ENCODE data around the gene PHAF1. TPM values are rescaled to one million over a fixed set of nuclear protein-coding genes. Genes with fewer than 3 reads are reported as not detected.

The PHAF1 gene
- total and polyA plus RNA-seq, 2 of the 13 experiments (the other 11 are each of a cell fraction or from before 2014, with no cell fraction given): 48.3 to 174 TPM

DNA sequence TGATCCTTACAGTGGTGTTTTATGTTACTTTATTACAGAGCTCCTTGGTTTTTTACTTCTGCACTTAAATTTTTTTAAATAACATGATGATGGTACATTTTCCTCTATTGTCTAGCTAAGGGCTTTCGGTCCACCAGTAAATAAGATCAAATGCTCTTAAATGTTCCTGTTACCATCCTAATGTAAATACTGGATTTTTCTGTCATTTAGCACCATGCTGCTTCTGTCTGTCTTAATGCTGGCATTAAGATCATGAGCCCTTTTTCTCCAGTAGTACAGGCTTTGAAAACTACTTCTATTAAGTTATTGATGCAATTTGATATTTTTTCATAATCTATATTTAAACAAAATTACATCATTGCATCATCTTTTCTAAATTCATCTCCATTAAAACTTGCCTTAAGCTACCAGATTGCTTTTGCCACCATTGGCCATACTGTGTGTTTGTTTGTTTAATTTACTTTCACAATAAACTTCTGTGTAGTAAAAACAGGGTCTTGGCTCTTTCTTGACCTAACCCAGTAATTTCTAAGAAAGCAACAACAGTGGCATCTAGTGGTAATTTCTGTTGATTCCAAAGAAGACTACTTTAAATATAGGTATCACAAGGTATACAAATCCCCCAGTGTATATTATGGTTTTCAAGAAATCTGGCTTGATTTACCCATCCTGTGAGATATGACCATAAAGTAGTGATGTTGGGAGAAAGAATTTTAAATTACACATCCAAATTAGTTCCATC is 9.0 kb upstream of the PHAF1 start:
- Histone ChIP-seq H3K4me3 (replicated peaks in 1 of 3; ENCODE audit: insufficient read depth in 1 of 3, low read depth in 2 of 3, low read length in 3 of 3) (no peak overlapping the region), H3K4me1 (ENCODE audit: insufficient read depth, low read length) (peaks cover 4% of the 10 kb centered on the region; the same call in 1 of the 2 replicates), H2AFZ (ENCODE audit: low read length) (no peak overlapping the region), H4K20me1 (ENCODE audit: insufficient read depth, low read length) (no peaks in the 10 kb centered on the region), H3K36me3 (replicated peaks in 1 of 2; ENCODE audit: control insufficient read depth in 1 of 2, insufficient read depth in 2 of 2, low read length in 2 of 2) (peaks cover 11 to 19% of the 10 kb centered on the region in 2 experiments; a peak in 4 of 5 replicates), H3K9ac (ENCODE audit: insufficient read depth, low read depth, low read length) (no peak overlapping the region), H3K4me2 (ENCODE audit: low read depth, low read length) (no peak overlapping the region), H3K9me3 (ENCODE audit: low read length) (no peaks in the 10 kb centered on the region), H3K27me3 (ENCODE audit: control insufficient read depth in 1 of 2, insufficient read depth in 2 of 2, low read length in 2 of 2) (no peaks in the 10 kb centered on the region), H3K79me2 (ENCODE audit: insufficient read depth, low read length) (no peaks in the 10 kb centered on the region), H3K27ac (ENCODE audit: extremely low read length, insufficient read depth, low read length) (no peak overlapping the region)
- ChIA-PET POLR2A (interaction anchor here (1.1 to 2.4 kb wide), 2 partner anchors 11 to 70 kb away, joined by 3 to 9 read pairs; no protein-coding TSS in a partner anchor), CTCF (ENCODE audit: low intra/inter-chr PET ratio, low total read pairs) (interaction anchor here (1.6 to 1.8 kb wide), 2 partner anchors 83 to 123 kb away, joined by 12 read pairs; no protein-coding TSS in a partner anchor)
- WGBS (ENCODE audit: low lambda C conversion rate): 96% methylated on average over 1 of the region's 1 CpG
- no TSS peak for BruUV-seq (replicated peaks)
- no peak for ATAC-seq
- TF ChIP-seq TAF15 (IDR thresholded peaks at IDR 0.05; ENCODE audit: low read depth, low read length, poor library complexity, severe bottlenecking) (no peak), SMC3 (IDR thresholded peaks at IDR 0.05; ENCODE audit: low read length) (peak; percentile 45; the same call in 1 of the 2 replicates), ATF7 (IDR thresholded peaks at IDR 0.05) (peak; percentile 53; the same call in 1 of the 2 replicates), ATF7 (CRISPR knock-in tag; IDR thresholded peaks at IDR 0.05) (no peak), MEIS1 (CRISPR knock-in tag; IDR thresholded peaks at IDR 0.05; ENCODE audit: borderline replicate concordance) (no peak), STAG1 (CRISPR knock-in tag; IDR thresholded peaks at IDR 0.05) (peak; percentile 64), ZNF547 (CRISPR knock-in tag; IDR thresholded peaks at IDR 0.05) (no peak), ZNF567 (CRISPR knock-in tag; IDR thresholded peaks at IDR 0.05; ENCODE audit: borderline replicate concordance) (no peak), CEBPZ (IDR thresholded peaks at IDR 0.05; ENCODE audit: low read length) (no peak)
- TF ChIP-seq, protein P1, sequence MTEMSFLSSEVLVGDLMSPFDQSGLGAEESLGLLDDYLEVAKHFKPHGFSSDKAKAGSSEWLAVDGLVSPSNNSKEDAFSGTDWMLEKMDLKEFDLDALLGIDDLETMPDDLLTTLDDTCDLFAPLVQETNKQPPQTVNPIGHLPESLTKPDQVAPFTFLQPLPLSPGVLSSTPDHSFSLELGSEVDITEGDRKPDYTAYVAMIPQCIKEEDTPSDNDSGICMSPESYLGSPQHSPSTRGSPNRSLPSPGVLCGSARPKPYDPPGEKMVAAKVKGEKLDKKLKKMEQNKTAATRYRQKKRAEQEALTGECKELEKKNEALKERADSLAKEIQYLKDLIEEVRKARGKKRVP (CRISPR knock-in tag; IDR thresholded peaks at IDR 0.05): peak; percentile 41 to 70; a peak in 2 of 4 replicates
- TF ChIP-seq, protein P2, sequence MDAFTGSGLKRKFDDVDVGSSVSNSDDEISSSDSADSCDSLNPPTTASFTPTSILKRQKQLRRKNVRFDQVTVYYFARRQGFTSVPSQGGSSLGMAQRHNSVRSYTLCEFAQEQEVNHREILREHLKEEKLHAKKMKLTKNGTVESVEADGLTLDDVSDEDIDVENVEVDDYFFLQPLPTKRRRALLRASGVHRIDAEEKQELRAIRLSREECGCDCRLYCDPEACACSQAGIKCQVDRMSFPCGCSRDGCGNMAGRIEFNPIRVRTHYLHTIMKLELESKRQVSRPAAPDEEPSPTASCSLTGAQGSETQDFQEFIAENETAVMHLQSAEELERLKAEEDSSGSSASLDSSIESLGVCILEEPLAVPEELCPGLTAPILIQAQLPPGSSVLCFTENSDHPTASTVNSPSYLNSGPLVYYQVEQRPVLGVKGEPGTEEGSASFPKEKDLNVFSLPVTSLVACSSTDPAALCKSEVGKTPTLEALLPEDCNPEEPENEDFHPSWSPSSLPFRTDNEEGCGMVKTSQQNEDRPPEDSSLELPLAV (CRISPR knock-in tag; conservative IDR thresholded peaks at IDR 0.05; ENCODE audit: low read depth): no peak
- TF ChIP-seq, protein P3, sequence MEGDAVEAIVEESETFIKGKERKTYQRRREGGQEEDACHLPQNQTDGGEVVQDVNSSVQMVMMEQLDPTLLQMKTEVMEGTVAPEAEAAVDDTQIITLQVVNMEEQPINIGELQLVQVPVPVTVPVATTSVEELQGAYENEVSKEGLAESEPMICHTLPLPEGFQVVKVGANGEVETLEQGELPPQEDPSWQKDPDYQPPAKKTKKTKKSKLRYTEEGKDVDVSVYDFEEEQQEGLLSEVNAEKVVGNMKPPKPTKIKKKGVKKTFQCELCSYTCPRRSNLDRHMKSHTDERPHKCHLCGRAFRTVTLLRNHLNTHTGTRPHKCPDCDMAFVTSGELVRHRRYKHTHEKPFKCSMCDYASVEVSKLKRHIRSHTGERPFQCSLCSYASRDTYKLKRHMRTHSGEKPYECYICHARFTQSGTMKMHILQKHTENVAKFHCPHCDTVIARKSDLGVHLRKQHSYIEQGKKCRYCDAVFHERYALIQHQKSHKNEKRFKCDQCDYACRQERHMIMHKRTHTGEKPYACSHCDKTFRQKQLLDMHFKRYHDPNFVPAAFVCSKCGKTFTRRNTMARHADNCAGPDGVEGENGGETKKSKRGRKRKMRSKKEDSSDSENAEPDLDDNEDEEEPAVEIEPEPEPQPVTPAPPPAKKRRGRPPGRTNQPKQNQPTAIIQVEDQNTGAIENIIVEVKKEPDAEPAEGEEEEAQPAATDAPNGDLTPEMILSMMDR (CRISPR knock-in tag; IDR thresholded peaks at IDR 0.05): peak; percentile 33
- FAIRE-seq: peak; percentile 15
- intact Hi-C loops (cut with micrococcal nuclease; ENCODE audit: unreplicated experiment) (loop anchor here (1.0 kb wide), 2 partner anchors 82 to 123 kb away; no protein-coding TSS in a partner anchor), in situ Hi-C loops (cut with HindIII; ENCODE audit: extremely low pct_ligation_motif_present, low pct_unique_long_range_greater_than_20kb) (no loop called here)
- no peak for DNase-seq (ENCODE audit: low spot score)

All from HepG2 (cell line).